HCT116 (cell line): ENCODE data around the gene CDH5. TPM values are rescaled to one million over a fixed set of nuclear protein-coding genes. Genes with fewer than 3 reads are reported as not detected.

Source experiments
- ATAC-seq: fragments of 200-7000 bp; cut with Tn5 transposase; 2 replicates; pipeline ENCODE4 v1.9.1; 2020; ENCODE audit warnings: mild to moderate bottlenecking, moderate library complexity
- BruUV-seq: library from RNA; stranded (reverse); fragments of 400-500 nt; replicated peaks from 2 replicates; lab custom pipeline; 2021; lab: Mats Ljungman, UMichigan
- CTCF ChIA-PET: fragments of 300-600 bp; sonication (Branson Sonifier 250); formaldehyde crosslinking; loops from one replicate; lab custom pipeline; 2021; ENCODE audit warnings: antibody characterized with exemption; lab: Charles Lee
- POLR2A ChIA-PET: fragments of 300-600, 350-600 bp; sonication (Branson Sonifier 250); formaldehyde crosslinking; loops from one replicate; lab custom pipeline; 2021; ENCODE audit warnings: antibody characterized with exemption; lab: Charles Lee
- RAD21 ChIA-PET, 2 experiments: fragments of 300-600 bp; sonication (Branson Sonifier 250); formaldehyde crosslinking; loops; one replicate each; lab custom pipeline; 2023; ENCODE audit warnings: low total read pairs in 2 of 2; ENCODE audit not compliant: uncharacterized antibody in 2 of 2, unreplicated experiment in 2 of 2, low non-redundant PET in 1 of 2; lab: Charles Lee
- DNase-seq: peaks from one replicate; pipeline ENCODE4 v3.0.0-alpha.2; 2010; ENCODE audit warnings: low read depth, low spot score
- H2AFZ ChIP-seq: fragments of 200-600 bp; shearing (Covaris generic), sonication (generic); 2 replicates; pipeline ENCODE4 v1.6.1; 2017; ENCODE audit warnings: low read depth, mixed run types, mixed read lengths, antibody characterized with exemption, low read length; ENCODE audit not compliant: poor library complexity, severe bottlenecking
- H3K27ac ChIP-seq: 2 replicates; pipeline ENCODE4 v1.5.1; 2012; ENCODE audit warnings: low read depth, low read length
- H3K27me3 ChIP-seq: fragments of 200-600 bp; sonication (generic); 2 replicates; pipeline ENCODE4 v1.6.1; 2016; ENCODE audit warnings: mixed run types, low read length, mixed read lengths; ENCODE audit not compliant: insufficient read depth
- H3K36me3 ChIP-seq, 2 experiments: fragments of 200-500 bp in 1 of 2; fragments of 200-600 bp in 1 of 2; sonication (Bioruptor generic) in 1 of 2; sonication (generic) in 1 of 2; 2 replicates each; pipeline versions ENCODE4 v1.5.1 to v1.6.1; 2014 to 2016; ENCODE audit warnings: low read length in 2 of 2, inconsistent platforms in 1 of 2, mixed read lengths in 1 of 2, mixed run types in 1 of 2; ENCODE audit not compliant: insufficient read depth in 2 of 2, control insufficient read depth in 1 of 2
- H3K4me1 ChIP-seq, 2 experiments: fragments of 200-600 bp in 1 of 2; sonication (generic) in 1 of 2; 2 replicates each; pipeline versions ENCODE4 v1.5.1 to v1.6.1; 2012 to 2017; ENCODE audit warnings: low read length in 2 of 2, inconsistent platforms in 1 of 2, mild to moderate bottlenecking in 1 of 2, mixed read lengths in 1 of 2, mixed run types in 1 of 2, moderate library complexity in 1 of 2; ENCODE audit not compliant: insufficient read depth in 2 of 2, control insufficient read depth in 1 of 2
- H3K4me2 ChIP-seq: fragments of 200-600 bp; sonication (generic); 2 replicates; pipeline ENCODE4 v1.6.1; 2017; ENCODE audit warnings: mixed run types, low read length, mixed read lengths
- H3K4me3 ChIP-seq, 2 experiments: fragments of 200-600 bp in 1 of 2; sonication (generic) in 1 of 2; replicated peaks in 1 of 2; 2 replicates each; pipeline ENCODE4 v1.5.1; 2011 to 2016; ENCODE audit warnings: low read length in 2 of 2, control low read depth in 1 of 2, low read depth in 1 of 2, mild to moderate bottlenecking in 1 of 2, mixed read lengths in 1 of 2, mixed run types in 1 of 2
- H3K79me2 ChIP-seq: fragments of 200-600 bp; sonication (generic); 2 replicates; pipeline ENCODE4 v1.6.1; 2017; ENCODE audit warnings: mild to moderate bottlenecking, mixed run types, low read length, moderate library complexity, mixed read lengths; ENCODE audit not compliant: insufficient read depth
- H3K9ac ChIP-seq: fragments of 200-600 bp; sonication (generic); 2 replicates; pipeline ENCODE4 v1.6.1; 2016; ENCODE audit warnings: low read length, mixed read lengths
- H3K9me2 ChIP-seq: fragments of 200-600 bp; sonication (generic), shearing (Covaris generic); 2 replicates; pipeline ENCODE4 v1.6.1; 2017; ENCODE audit warnings: mixed run types, mild to moderate bottlenecking, moderate library complexity; ENCODE audit not compliant: insufficient read depth
- H3K9me3 ChIP-seq, 2 experiments: fragments of 200-500 bp in 1 of 2; fragments of 200-600 bp in 1 of 2; sonication (Bioruptor generic) in 1 of 2; sonication (generic) in 1 of 2; 2 replicates each; pipeline ENCODE4 v1.6.1; 2014 to 2017; ENCODE audit warnings: low read length in 2 of 2, mixed read lengths in 2 of 2, inconsistent platforms in 1 of 2, low read depth in 1 of 2, mild to moderate bottlenecking in 1 of 2, mixed run types in 1 of 2, moderate library complexity in 1 of 2; ENCODE audit not compliant: control insufficient read depth in 1 of 2, insufficient read depth in 1 of 2
- H4K20me1 ChIP-seq: fragments of 200-600 bp; sonication (generic), shearing (Covaris generic); 2 replicates; pipeline ENCODE4 v1.6.1; 2017; ENCODE audit warnings: mixed run types, mild to moderate bottlenecking, moderate library complexity; ENCODE audit not compliant: insufficient read depth
- CBX3 ChIP-seq: IDR thresholded peaks from 2 replicates; pipeline ENCODE4 v1.6.1; 2012; ENCODE audit warnings: low read depth
- CEBPB ChIP-seq: IDR thresholded peaks from 2 replicates; pipeline ENCODE4 v1.6.1; 2012; ENCODE audit warnings: low read depth
- ELF1 ChIP-seq: IDR thresholded peaks from 2 replicates; pipeline ENCODE4 v1.6.1; 2012; ENCODE audit warnings: low read depth, borderline replicate concordance
- EZH2 ChIP-seq: fragments of 200-600 bp; sonication (generic); IDR thresholded peaks from 2 replicates; pipeline ENCODE4 v1.6.1; 2017; ENCODE audit warnings: antibody characterized with exemption, mixed run types
- FOSL1 ChIP-seq: IDR thresholded peaks from 2 replicates; pipeline ENCODE4 v1.6.1; 2012; ENCODE audit warnings: low read depth
- JUND ChIP-seq: IDR thresholded peaks from 2 replicates; pipeline ENCODE4 v1.6.1; 2012
- MAX ChIP-seq: IDR thresholded peaks from 2 replicates; pipeline ENCODE4 v1.6.1; 2012
- POLR2A ChIP-seq: IDR thresholded peaks from 2 replicates; pipeline ENCODE4 v1.7.0; 2011; ENCODE audit warnings: borderline replicate concordance; ENCODE audit not compliant: insufficient read depth, insufficient read length; ENCODE audit errors: extremely low read depth
- POLR2AphosphoS5 ChIP-seq: IDR thresholded peaks from 2 replicates; pipeline ENCODE4 v1.6.1; 2011; ENCODE audit warnings: mild to moderate bottlenecking, low read depth, low read length, moderate library complexity
- RAD21 ChIP-seq: IDR thresholded peaks from 2 replicates; pipeline ENCODE4 v1.6.1; 2012; ENCODE audit warnings: low read depth, mild to moderate bottlenecking
- SIN3A ChIP-seq: IDR thresholded peaks from 2 replicates; pipeline ENCODE4 v1.6.1; 2012; ENCODE audit warnings: low read depth
- SP1 ChIP-seq: IDR thresholded peaks from 2 replicates; pipeline ENCODE4 v1.6.1; 2012; ENCODE audit warnings: low read depth
- SRF ChIP-seq: IDR thresholded peaks from 2 replicates; pipeline ENCODE4 v1.6.1; 2012; ENCODE audit warnings: low read depth
- TCF7L2 ChIP-seq: IDR thresholded peaks from 2 replicates; pipeline ENCODE4 v1.7.0; 2011; ENCODE audit warnings: borderline replicate concordance, inconsistent platforms; ENCODE audit not compliant: insufficient read depth, insufficient read length; ENCODE audit errors: extremely low read depth
- YY1 ChIP-seq: IDR thresholded peaks from 2 replicates; pipeline ENCODE4 v1.6.1; 2011; ENCODE audit warnings: low read length, low read depth, moderate library complexity, mild to moderate bottlenecking; ENCODE audit not compliant: insufficient replicate concordance; ENCODE audit errors: extremely low read depth
- ZBTB33 ChIP-seq: IDR thresholded peaks from 2 replicates; pipeline ENCODE4 v1.6.1; 2011; ENCODE audit warnings: mild to moderate bottlenecking, low read length, moderate library complexity; ENCODE audit not compliant: insufficient replicate concordance; ENCODE audit errors: extremely low read depth
- ZFX ChIP-seq: fragments of 450-650 bp; IDR thresholded peaks from 2 replicates; pipeline ENCODE4 v1.6.1; 2017
- ZNF274 ChIP-seq: fragments of 200-500 bp; sonication (Bioruptor generic); IDR thresholded peaks from 2 replicates; pipeline ENCODE4 v1.6.1; 2014; ENCODE audit warnings: mild to moderate bottlenecking, low read depth, low read length, inconsistent platforms
- intact Hi-C: fragments of 100-400 bp; cut with micrococcal nuclease; formaldehyde crosslinking; loops from 2 replicates; pipeline ENCODE4 v1.10.0; 2022
- total RNA-seq: library from RNA; stranded (reverse); gene quantifications from one replicate; pipeline ENCODE4 v1.2.1, GENCODE V29; 2021; ENCODE audit not compliant: unreplicated experiment
- TF ChIP-seq, protein P1 (sequence below), 3 experiments: fragments of 200-600 bp in 1 of 3; sonication (generic) in 1 of 3; IDR thresholded peaks in 2 of 3; conservative IDR thresholded peaks in 1 of 3; 2 replicates each; pipeline ENCODE4 v1.5.1; 2012 to 2017; ENCODE audit warnings: low read depth in 2 of 3, low read length in 2 of 3, antibody characterized with exemption in 1 of 3, borderline replicate concordance in 1 of 3, control low read depth in 1 of 3, mild to moderate bottlenecking in 1 of 3, mixed read lengths in 1 of 3, mixed run types in 1 of 3, moderate library complexity in 1 of 3; ENCODE audit not compliant: insufficient read depth in 1 of 3
- TF ChIP-seq, protein P2 (sequence below): IDR thresholded peaks from 2 replicates; pipeline ENCODE4 v1.6.1; 2012; ENCODE audit warnings: low read depth

Gene CDH5
- total RNA-seq, 1 experiment from 2014 or later: 0.15 TPM

DNA sequence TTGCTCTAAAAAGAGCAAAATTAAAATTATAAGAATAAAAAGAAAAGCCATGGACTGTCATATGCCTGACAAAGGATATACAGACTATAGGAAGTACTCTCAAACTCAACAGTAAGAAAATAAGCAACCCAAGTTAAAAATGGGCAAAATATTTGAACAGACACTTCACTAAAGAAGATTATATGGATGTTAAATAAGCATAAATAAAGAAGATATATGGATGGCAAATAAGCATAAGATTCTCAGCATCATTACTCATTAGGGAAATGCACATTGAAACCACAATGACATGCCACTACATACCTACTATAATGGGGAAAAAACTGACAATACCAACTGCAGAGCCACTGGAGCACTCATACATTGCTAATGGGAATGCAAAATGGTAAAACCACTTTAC is 45.7 kb downstream of the CDH5 start:
- ATAC-seq (no peak), DNase-seq (no peak)
- Histone ChIP-seq H3K9me3 (no peaks in the 10 kb centered on the region; a peak in 1 of 4 replicates), H3K27me3 (no peaks in the 10 kb centered on the region), H3K9ac (no peak overlapping the region), H3K9me2 (no peaks in the 10 kb centered on the region), H3K36me3 (no peaks in the 10 kb centered on the region), H3K4me2 (no peak overlapping the region), H3K4me1 (peaks cover 17 to 34% of the 10 kb centered on the region in 2 experiments), H3K27ac (no peak overlapping the region), H3K4me3 (no peak overlapping the region), H3K79me2 (no peaks in the 10 kb centered on the region), H2AFZ (no peak overlapping the region), H4K20me1 (no peaks in the 10 kb centered on the region)
- POLR2A ChIA-PET: no interaction called here
- RAD21 ChIA-PET: no interaction called here
- CTCF ChIA-PET: no interaction called here
- TF ChIP-seq ELF1 (no peak), RAD21 (no peak), SRF (no peak), CBX3 (no peak), CEBPB (no peak), TCF7L2 (no peak), JUND (no peak), POLR2A (no peak), MAX (no peak), SIN3A (no peak), YY1 (no peak), SP1 (no peak), FOSL1 (no peak), POLR2AphosphoS5 (no peak), ZBTB33 (no peak), ZFX (no peak), EZH2 (no peak), ZNF274 (no peak)
- TF ChIP-seq, protein P1, sequence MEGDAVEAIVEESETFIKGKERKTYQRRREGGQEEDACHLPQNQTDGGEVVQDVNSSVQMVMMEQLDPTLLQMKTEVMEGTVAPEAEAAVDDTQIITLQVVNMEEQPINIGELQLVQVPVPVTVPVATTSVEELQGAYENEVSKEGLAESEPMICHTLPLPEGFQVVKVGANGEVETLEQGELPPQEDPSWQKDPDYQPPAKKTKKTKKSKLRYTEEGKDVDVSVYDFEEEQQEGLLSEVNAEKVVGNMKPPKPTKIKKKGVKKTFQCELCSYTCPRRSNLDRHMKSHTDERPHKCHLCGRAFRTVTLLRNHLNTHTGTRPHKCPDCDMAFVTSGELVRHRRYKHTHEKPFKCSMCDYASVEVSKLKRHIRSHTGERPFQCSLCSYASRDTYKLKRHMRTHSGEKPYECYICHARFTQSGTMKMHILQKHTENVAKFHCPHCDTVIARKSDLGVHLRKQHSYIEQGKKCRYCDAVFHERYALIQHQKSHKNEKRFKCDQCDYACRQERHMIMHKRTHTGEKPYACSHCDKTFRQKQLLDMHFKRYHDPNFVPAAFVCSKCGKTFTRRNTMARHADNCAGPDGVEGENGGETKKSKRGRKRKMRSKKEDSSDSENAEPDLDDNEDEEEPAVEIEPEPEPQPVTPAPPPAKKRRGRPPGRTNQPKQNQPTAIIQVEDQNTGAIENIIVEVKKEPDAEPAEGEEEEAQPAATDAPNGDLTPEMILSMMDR (IDR thresholded peaks at IDR 0.05 in 2 of 3, conservative IDR thresholded peaks at IDR 0.05 in 1 of 3; ENCODE audit: borderline replicate concordance in 1 of 3, insufficient read depth in 1 of 3, low read depth in 2 of 3, low read length in 2 of 3): no peak
- TF ChIP-seq, protein P2, sequence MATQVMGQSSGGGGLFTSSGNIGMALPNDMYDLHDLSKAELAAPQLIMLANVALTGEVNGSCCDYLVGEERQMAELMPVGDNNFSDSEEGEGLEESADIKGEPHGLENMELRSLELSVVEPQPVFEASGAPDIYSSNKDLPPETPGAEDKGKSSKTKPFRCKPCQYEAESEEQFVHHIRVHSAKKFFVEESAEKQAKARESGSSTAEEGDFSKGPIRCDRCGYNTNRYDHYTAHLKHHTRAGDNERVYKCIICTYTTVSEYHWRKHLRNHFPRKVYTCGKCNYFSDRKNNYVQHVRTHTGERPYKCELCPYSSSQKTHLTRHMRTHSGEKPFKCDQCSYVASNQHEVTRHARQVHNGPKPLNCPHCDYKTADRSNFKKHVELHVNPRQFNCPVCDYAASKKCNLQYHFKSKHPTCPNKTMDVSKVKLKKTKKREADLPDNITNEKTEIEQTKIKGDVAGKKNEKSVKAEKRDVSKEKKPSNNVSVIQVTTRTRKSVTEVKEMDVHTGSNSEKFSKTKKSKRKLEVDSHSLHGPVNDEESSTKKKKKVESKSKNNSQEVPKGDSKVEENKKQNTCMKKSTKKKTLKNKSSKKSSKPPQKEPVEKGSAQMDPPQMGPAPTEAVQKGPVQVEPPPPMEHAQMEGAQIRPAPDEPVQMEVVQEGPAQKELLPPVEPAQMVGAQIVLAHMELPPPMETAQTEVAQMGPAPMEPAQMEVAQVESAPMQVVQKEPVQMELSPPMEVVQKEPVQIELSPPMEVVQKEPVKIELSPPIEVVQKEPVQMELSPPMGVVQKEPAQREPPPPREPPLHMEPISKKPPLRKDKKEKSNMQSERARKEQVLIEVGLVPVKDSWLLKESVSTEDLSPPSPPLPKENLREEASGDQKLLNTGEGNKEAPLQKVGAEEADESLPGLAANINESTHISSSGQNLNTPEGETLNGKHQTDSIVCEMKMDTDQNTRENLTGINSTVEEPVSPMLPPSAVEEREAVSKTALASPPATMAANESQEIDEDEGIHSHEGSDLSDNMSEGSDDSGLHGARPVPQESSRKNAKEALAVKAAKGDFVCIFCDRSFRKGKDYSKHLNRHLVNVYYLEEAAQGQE: no peak
- intact Hi-C loops: no loop called here
- BruUV-seq: no TSS peak
